ENCODE measurements around the gene LPAR1.
"Not testable (repeated sequence)": the region's sequence is repeated elsewhere in the genome, so short reads cannot be mapped to it uniquely, and the experiment has no call there.

Gene LPAR1

GRCh38 chr9:110872920-110873319, 165.3 kb downstream of the LPAR1 start:
- DNase-seq (ENCODE audit: low spot score), result no peak

GRCh38 chr9:110871736-110872135, 166.5 kb downstream of the LPAR1 start:
- no peak for DNase-seq (ENCODE audit: low spot score)

GRCh38 chr9:110869931-110870330, 168.3 kb downstream of the LPAR1 start:
- no peak for DNase-seq (ENCODE audit: low spot score)

- DNase-seq (ENCODE audit: low spot score), result no peak
Observed at GRCh38 chr9:110864011-110864410, 174.3 kb downstream of the LPAR1 start.

- DNase-seq (ENCODE audit: low spot score), result not testable (repeated sequence)
Observed at GRCh38 chr9:110861370-110862110, 176.7 kb downstream of the LPAR1 start.

GRCh38 chr9:110856772-110857171, 181.5 kb downstream of the LPAR1 start:
- DNase-seq (ENCODE audit: low spot score), result no peak

- DNase-seq (ENCODE audit: low spot score), result no peak
Observed at GRCh38 chr9:110850401-110851135, 187.7 kb downstream of the LPAR1 start.

- DNase-seq (ENCODE audit: low spot score), result no peak
Observed at GRCh38 chr9:110847671-110848070, 190.6 kb downstream of the LPAR1 start.

GRCh38 chr9:110846215-110846614, 192.1 kb downstream of the LPAR1 start:
- no peak for DNase-seq (ENCODE audit: low spot score)

- no peak for DNase-seq (ENCODE audit: low spot score)
Observed at GRCh38 chr9:110844121-110844520, 194.1 kb downstream of the LPAR1 start.

GRCh38 chr9:110842986-110843385, 195.3 kb downstream of the LPAR1 start:
- DNase-seq (ENCODE audit: low spot score), result no peak

GRCh38 chr9:110842169-110842568, 196.1 kb downstream of the LPAR1 start:
- no peak for DNase-seq (ENCODE audit: low spot score)

- DNase-seq (ENCODE audit: low spot score), result no peak
Observed at GRCh38 chr9:110837401-110838005, 200.8 kb downstream of the LPAR1 start.

- DNase-seq (ENCODE audit: low spot score), result no peak
Observed at GRCh38 chr9:110835859-110836271, 202.4 kb downstream of the LPAR1 start.

- no peak for DNase-seq (ENCODE audit: low spot score)
Observed at GRCh38 chr9:110835404-110835803, 202.9 kb downstream of the LPAR1 start.

- DNase-seq (ENCODE audit: low spot score), result no peak
Observed at GRCh38 chr9:110832926-110833325, 205.3 kb downstream of the LPAR1 start.

- DNase-seq (ENCODE audit: low spot score), result no peak
Observed at GRCh38 chr9:110830495-110830894, 207.8 kb downstream of the LPAR1 start.

- DNase-seq (ENCODE audit: low spot score), result peak; percentile 61
Observed at GRCh38 chr9:110828264-110828663, 210.0 kb downstream of the LPAR1 start.

- not testable (repeated sequence) for DNase-seq (ENCODE audit: low spot score)
Observed at GRCh38 chr9:110826400-110826799, 211.9 kb downstream of the LPAR1 start.

GRCh38 chr9:110825950-110826349, 212.3 kb downstream of the LPAR1 start:
- DNase-seq (ENCODE audit: low spot score), result no peak

GRCh38 chr9:110825129-110825528, 213.1 kb downstream of the LPAR1 start:
- not testable (repeated sequence) for DNase-seq (ENCODE audit: low spot score)
